ENCODE results near the gene ISCU.

ISCU gene

GRCh38 chr12:108516511-108517275 lies 45.7 kb upstream of the ISCU start:
- no peak for DNase-seq
- Histone ChIP-seq H3K36me3 (peaks cover 36 to 49% (median 37%) of the 10 kb centered on the region in 3 donors), H3K27ac (no peak overlapping the region), H3K9me3 (no peaks in the 10 kb centered on the region), H3K27me3 (no peaks in the 10 kb centered on the region), H3K4me1 (peaks cover 0 to 23% (median 17%) of the 10 kb centered on the region in 4 donors), H3K4me3 (no peak overlapping the region)
- intact Hi-C loops (cut with DNase I; ENCODE audit: low total_unique reads): loop anchor here (10.0 kb wide), 1 partner anchor 832 kb away; the partner anchor contains the start of gene PWP1
- no peak for TF ChIP-seq CTCF (IDR thresholded peaks at IDR 0.05)

GRCh38 chr12:108517288-108518100 lies 44.9 kb upstream of the ISCU start:
- peaks cover 36 to 57% (median 45%) of the 10 kb centered on the region in 3 donors for H3K36me3 ChIP-seq
- intact Hi-C loops (cut with DNase I; ENCODE audit: low total_unique reads): loop anchor here (10.0 kb wide), 1 partner anchor 833 kb away; the partner anchor contains the start of gene PWP1
- H3K27me3 ChIP-seq: no peaks in the 10 kb centered on the region
- no peaks in the 10 kb centered on the region for H3K9me3 ChIP-seq
- H3K4me3 ChIP-seq: no peak overlapping the region
- no peak for DNase-seq
- H3K4me1 ChIP-seq: peaks cover 0 to 22% (median 16%) of the 10 kb centered on the region in 4 donors
- no peak overlapping the region for H3K27ac ChIP-seq
- no peak for TF ChIP-seq CTCF (IDR thresholded peaks at IDR 0.05)

- Histone ChIP-seq H3K9me3 (no peaks in the 10 kb centered on the region), H3K4me3 (no peak overlapping the region), H3K27ac (no peak overlapping the region), H3K27me3 (no peaks in the 10 kb centered on the region), H3K4me1 (peaks cover 0 to 22% (median 16%) of the 10 kb centered on the region in 4 donors), H3K36me3 (peaks cover 43 to 64% (median 52%) of the 10 kb centered on the region in 3 donors)
- no peak for DNase-seq
- no peak for TF ChIP-seq CTCF (IDR thresholded peaks at IDR 0.05)
- intact Hi-C loops (cut with DNase I; ENCODE audit: low total_unique reads): loop anchor here (10.0 kb wide), 1 partner anchor 833 kb away; the partner anchor contains the start of gene PWP1
These were observed 44.2 kb upstream of the ISCU start for GRCh38 chr12:108518101-108518715.

GRCh38 chr12:108518716-108519496 lies 43.5 kb upstream of the ISCU start:
- no peak for DNase-seq
- no peak for TF ChIP-seq CTCF (IDR thresholded peaks at IDR 0.05)
- H3K27ac ChIP-seq: no peak overlapping the region
- H3K27me3 ChIP-seq: no peaks in the 10 kb centered on the region
- peaks cover 50 to 71% (median 59%) of the 10 kb centered on the region in 3 donors for H3K36me3 ChIP-seq
- intact Hi-C loops (cut with DNase I; ENCODE audit: low total_unique reads): loop anchor here (10.0 kb wide), 1 partner anchor 834 kb away; the partner anchor contains the start of gene PWP1
- peaks cover 0 to 22% (median 16%) of the 10 kb centered on the region in 4 donors for H3K4me1 ChIP-seq
- H3K9me3 ChIP-seq: no peaks in the 10 kb centered on the region
- no peak overlapping the region for H3K4me3 ChIP-seq

- peaks cover 56 to 78% (median 66%) of the 10 kb centered on the region in 3 donors for H3K36me3 ChIP-seq
- H3K4me1 ChIP-seq: peaks cover 0 to 19% (median 16%) of the 10 kb centered on the region in 4 donors
- no peak for TF ChIP-seq CTCF (IDR thresholded peaks at IDR 0.05)
- H3K27me3 ChIP-seq: no peaks in the 10 kb centered on the region
- intact Hi-C loops (cut with DNase I; ENCODE audit: low total_unique reads): loop anchor here (10.0 kb wide), 1 partner anchor 835 kb away; the partner anchor contains the start of gene PWP1
- no peaks in the 10 kb centered on the region for H3K9me3 ChIP-seq
- no peak for DNase-seq
- H3K27ac ChIP-seq: no peak overlapping the region
- no peak overlapping the region for H3K4me3 ChIP-seq
These were observed 42.8 kb upstream of the ISCU start for GRCh38 chr12:108519558-108519957.
